HG03159 (cell line): Measurements from ENCODE around the gene PIWIL1.

Source experiments
- ATAC-seq: cut with Tn5 transposase; IDR thresholded peaks from one replicate; pipeline ENCODE4 v1.9.1; 2021; ENCODE audit warnings: mild to moderate bottlenecking, moderate library complexity; ENCODE audit not compliant: unreplicated experiment

The PIWIL1 gene

GRCh38 chr12:130372936-130373335 is 35.2 kb downstream of the PIWIL1 start:
- no peak for ATAC-seq

- ATAC-seq: no peak
These were observed 36.4 kb downstream of the PIWIL1 start for GRCh38 chr12:130374083-130374482.

- ATAC-seq: no peak
These were observed 37.9 kb downstream of the PIWIL1 start for GRCh38 chr12:130375296-130376287.

GRCh38 chr12:130382818-130383217 is 45.1 kb downstream of the PIWIL1 start:
- ATAC-seq: no peak

GRCh38 chr12:130384234-130384633 is 46.5 kb downstream of the PIWIL1 start:
- no peak for ATAC-seq

- ATAC-seq: no peak
These were observed 47.5 kb downstream of the PIWIL1 start for GRCh38 chr12:130385193-130385592.

GRCh38 chr12:130391186-130391585 is 53.5 kb downstream of the PIWIL1 start:
- ATAC-seq: no peak

GRCh38 chr12:130394906-130395305 is 57.2 kb downstream of the PIWIL1 start:
- ATAC-seq: no peak

- no peak for ATAC-seq
These were observed 59.0 kb downstream of the PIWIL1 start for GRCh38 chr12:130396667-130397066.

- ATAC-seq: no peak
These were observed 60.6 kb downstream of the PIWIL1 start for GRCh38 chr12:130398100-130398848.

- no peak for ATAC-seq
These were observed 64.0 kb downstream of the PIWIL1 start for GRCh38 chr12:130401703-130402102.

- ATAC-seq: no peak
These were observed 67.6 kb downstream of the PIWIL1 start for GRCh38 chr12:130405332-130405731.

- ATAC-seq: no peak
These were observed 74.7 kb downstream of the PIWIL1 start for GRCh38 chr12:130412384-130412783.

- ATAC-seq: no peak
These were observed 76.2 kb downstream of the PIWIL1 start for GRCh38 chr12:130413909-130414308.

- no peak for ATAC-seq
These were observed 76.7 kb downstream of the PIWIL1 start for GRCh38 chr12:130414381-130414780.

- ATAC-seq: no peak
These were observed 80.6 kb downstream of the PIWIL1 start for GRCh38 chr12:130418251-130418650.

- ATAC-seq: no peak
These were observed 81.4 kb downstream of the PIWIL1 start for GRCh38 chr12:130419116-130419515.

GRCh38 chr12:130420071-130420470 is 82.4 kb downstream of the PIWIL1 start:
- ATAC-seq: no peak

- no peak for ATAC-seq
These were observed 84.2 kb downstream of the PIWIL1 start for GRCh38 chr12:130421896-130422295.
